H1 (cell line): Measurements from ENCODE around the gene ARHGAP42. TPM values are rescaled to one million over a fixed set of nuclear protein-coding genes. Genes with fewer than 3 reads are reported as not detected.
A peak's percentile ranks its signal among the peaks of the same experiment; 100 is the strongest.

Experiments used
- CTCF ChIA-PET: fragments of 300-600 bp; sonication (Branson Sonifier 250); formaldehyde crosslinking; loops from one replicate; lab custom pipeline; 2021; ENCODE audit not compliant: partially characterized antibody; lab: Charles Lee
- POLR2A ChIA-PET: fragments of 300-600 bp; sonication (Branson Sonifier 250); formaldehyde crosslinking; loops from one replicate; lab custom pipeline; 2021; ENCODE audit warnings: inconsistent platforms; ENCODE audit not compliant: partially characterized antibody; lab: Charles Lee
- DNase-seq, 2 experiments: peaks; one replicate each; pipeline versions ENCODE4 v3.0.0 to v3.0.0-alpha.2; 2010 to 2022; ENCODE audit warnings: low spot score in 2 of 2, low read depth in 1 of 2, mixed read lengths in 1 of 2
- FAIRE-seq: peaks from 2 replicates; lab custom pipeline; 2011; peaks lifted over from hg19 to GRCh38; lab: Jason Lieb, UNC
- H2AFZ ChIP-seq: 2 replicates; pipeline ENCODE4 v1.8.1; 2012; ENCODE audit warnings: low read length, inconsistent platforms
- H2AK5ac ChIP-seq: 2 replicates; pipeline ENCODE4 v1.6.1; 2013; ENCODE audit warnings: low read depth, low read length
- H2BK120ac ChIP-seq: replicated peaks from 2 replicates; pipeline ENCODE3; 2013; ENCODE audit warnings: low read depth, low read length, inconsistent platforms
- H2BK12ac ChIP-seq: 2 replicates; pipeline ENCODE4 v1.6.1; 2013; ENCODE audit warnings: low read depth, low read length
- H2BK15ac ChIP-seq: 2 replicates; pipeline ENCODE4 v1.6.1; 2013; ENCODE audit warnings: low read length
- H2BK20ac ChIP-seq: 2 replicates; pipeline ENCODE4 v1.6.1; 2013; ENCODE audit warnings: low read length
- H2BK5ac ChIP-seq: 2 replicates; pipeline ENCODE4 v1.6.1; 2013; ENCODE audit warnings: low read depth, low read length
- H3K14ac ChIP-seq: 2 replicates; pipeline ENCODE4 v1.6.1; 2013; ENCODE audit warnings: inconsistent platforms; ENCODE audit not compliant: insufficient read length
- H3K18ac ChIP-seq: 2 replicates; pipeline ENCODE4 v1.6.1; 2013; ENCODE audit warnings: low read length; ENCODE audit errors: extremely low read depth
- H3K23ac ChIP-seq: 2 replicates; pipeline ENCODE4 v1.6.1; 2013; ENCODE audit warnings: inconsistent platforms; ENCODE audit not compliant: insufficient read length
- H3K23me2 ChIP-seq: 2 replicates; pipeline ENCODE4 v1.6.1; 2013; ENCODE audit warnings: low read depth, low read length
- H3K27ac ChIP-seq: 2 replicates; pipeline ENCODE4 v1.6.1; 2011; ENCODE audit warnings: low read depth, low read length, inconsistent platforms
- H3K27me3 ChIP-seq, 4 experiments: replicated peaks in 1 of 4; 1 replicate in 1 of 4; 2 replicates in 3 of 4; pipeline versions ENCODE4 v1.6.1 to v1.8.1; 2011 to 2013; ENCODE audit warnings: low read length in 3 of 4, mild to moderate bottlenecking in 3 of 4, inconsistent platforms in 2 of 4, mixed read lengths in 2 of 4, moderate library complexity in 1 of 4; ENCODE audit not compliant: control insufficient read depth in 3 of 4, insufficient read depth in 3 of 4; ENCODE audit errors: extremely low read depth in 1 of 4
- H3K36me3 ChIP-seq, 4 experiments: 2 replicates each; pipeline versions ENCODE4 v1.6.1 to v1.8.1; 2011 to 2013; ENCODE audit warnings: mild to moderate bottlenecking in 4 of 4, low read length in 3 of 4, moderate library complexity in 2 of 4, control low read depth in 1 of 4, inconsistent platforms in 1 of 4; ENCODE audit not compliant: insufficient read depth in 4 of 4, control insufficient read depth in 2 of 4
- H3K4ac ChIP-seq: replicated peaks from 2 replicates; pipeline ENCODE3; 2013; ENCODE audit warnings: low read length, low read depth, mixed read lengths, inconsistent platforms; ENCODE audit not compliant: insufficient read length
- H3K4me1 ChIP-seq, 4 experiments: replicated peaks in 1 of 4; 1 replicate in 1 of 4; 2 replicates in 3 of 4; pipeline versions ENCODE4 v1.6.1 to v1.8.1; 2011 to 2013; ENCODE audit warnings: low read length in 3 of 4, inconsistent platforms in 2 of 4, mixed read lengths in 1 of 4; ENCODE audit not compliant: insufficient read depth in 4 of 4, control insufficient read depth in 3 of 4
- H3K4me2 ChIP-seq, 2 experiments: 2 replicates each; pipeline versions ENCODE4 v1.6.1 to v1.8.1; 2011 to 2013; ENCODE audit warnings: low read depth in 2 of 2, low read length in 2 of 2, control low read depth in 1 of 2, inconsistent platforms in 1 of 2, mild to moderate bottlenecking in 1 of 2; ENCODE audit not compliant: insufficient read depth in 1 of 2
- H3K4me3 ChIP-seq, 4 experiments: fragments of 200-600, 300-600 bp in 1 of 4; sonication (generic), shearing (Covaris generic), sonication (Bioruptor Twin) in 1 of 4; 2 replicates each; pipeline versions ENCODE4 v1.5.1 to v1.8.1; 2011 to 2016; ENCODE audit warnings: low read length in 4 of 4, low read depth in 3 of 4, control low read depth in 2 of 4, inconsistent platforms in 2 of 4, mild to moderate bottlenecking in 2 of 4, mixed read lengths in 1 of 4, moderate library complexity in 1 of 4; ENCODE audit not compliant: insufficient read depth in 2 of 4; ENCODE audit errors: extremely low read depth in 1 of 4
- H3K56ac ChIP-seq: replicated peaks from 2 replicates; pipeline ENCODE3; 2013; ENCODE audit warnings: low read depth, mild to moderate bottlenecking, mixed read lengths, low read length, inconsistent platforms; ENCODE audit not compliant: insufficient read length
- H3K79me1 ChIP-seq: 2 replicates; pipeline ENCODE4 v1.6.1; 2013; ENCODE audit warnings: low read depth, low read length, control low read depth
- H3K79me2 ChIP-seq, 2 experiments: 2 replicates each; pipeline versions ENCODE4 v1.6.1 to v1.8.1; 2012 to 2013; ENCODE audit warnings: low read length in 2 of 2, mild to moderate bottlenecking in 2 of 2, inconsistent platforms in 1 of 2; ENCODE audit not compliant: insufficient read depth in 2 of 2, control insufficient read depth in 1 of 2
- H3K9ac ChIP-seq, 4 experiments: replicated peaks in 1 of 4; 1 replicate in 1 of 4; 2 replicates in 3 of 4; pipeline versions ENCODE4 v1.6.1 to v1.8.1; 2011 to 2013; ENCODE audit warnings: low read depth in 3 of 4, low read length in 3 of 4, control low read depth in 2 of 4, mild to moderate bottlenecking in 2 of 4, moderate library complexity in 2 of 4, inconsistent platforms in 1 of 4; ENCODE audit errors: extremely low read depth in 1 of 4
- H3K9me3 ChIP-seq, 2 experiments: 2 replicates each; pipeline versions ENCODE4 v1.6.1 to v1.8.1; 2012 to 2013; ENCODE audit warnings: mild to moderate bottlenecking in 2 of 2, moderate library complexity in 2 of 2, control low read depth in 1 of 2, inconsistent platforms in 1 of 2, low read depth in 1 of 2, low read length in 1 of 2, mixed read lengths in 1 of 2; ENCODE audit not compliant: insufficient read depth in 2 of 2
- H4K20me1 ChIP-seq, 2 experiments: replicated peaks in 1 of 2; 2 replicates each; pipeline versions ENCODE3 to v1.8.1; 2011 to 2013; ENCODE audit warnings: inconsistent platforms in 2 of 2, low read length in 2 of 2, mild to moderate bottlenecking in 1 of 2; ENCODE audit not compliant: insufficient read depth in 2 of 2, control insufficient read depth in 1 of 2
- H4K5ac ChIP-seq: 2 replicates; pipeline ENCODE4 v1.6.1; 2013; ENCODE audit warnings: low read length, low read depth, mixed read lengths, inconsistent platforms; ENCODE audit not compliant: insufficient read length
- H4K8ac ChIP-seq: 2 replicates; pipeline ENCODE4 v1.8.0; 2013; ENCODE audit warnings: mild to moderate bottlenecking, moderate library complexity, low read length, inconsistent platforms; ENCODE audit not compliant: insufficient read depth; ENCODE audit errors: extremely low read depth
- H4K91ac ChIP-seq: replicated peaks from 2 replicates; pipeline ENCODE3; 2013; ENCODE audit warnings: low read length, mixed read lengths, inconsistent platforms; ENCODE audit not compliant: insufficient read length
- CREB1 ChIP-seq: IDR thresholded peaks from 2 replicates; pipeline ENCODE4 v1.6.1; 2012; ENCODE audit warnings: inconsistent platforms
- CTBP2 ChIP-seq: IDR thresholded peaks from 2 replicates; pipeline ENCODE4 v1.7.0; 2011; ENCODE audit warnings: borderline replicate concordance, mild to moderate bottlenecking, moderate library complexity, mixed read lengths, low read length; ENCODE audit not compliant: insufficient read depth, insufficient read length
- CTCF ChIP-seq, 3 experiments: IDR thresholded peaks; 1 replicate in 2 of 3; 2 replicates in 1 of 3; pipeline versions ENCODE4 v1.5.1 to v1.6.1; 2011; ENCODE audit warnings: low read length in 3 of 3, mild to moderate bottlenecking in 3 of 3, inconsistent platforms in 2 of 3, low read depth in 1 of 3, moderate library complexity in 1 of 3; ENCODE audit not compliant: insufficient read depth in 1 of 3; ENCODE audit errors: control extremely low read depth in 1 of 3
- EP300 ChIP-seq, 2 experiments: IDR thresholded peaks; 1 replicate in 1 of 2; 2 replicates in 1 of 2; pipeline ENCODE4 v1.6.1; 2011 to 2012; ENCODE audit warnings: low read depth in 2 of 2, low read length in 2 of 2, mild to moderate bottlenecking in 2 of 2, borderline replicate concordance in 1 of 2, inconsistent platforms in 1 of 2, moderate library complexity in 1 of 2
- FOSL1 ChIP-seq: IDR thresholded peaks from 2 replicates; pipeline ENCODE4 v1.6.1; 2011; ENCODE audit warnings: mild to moderate bottlenecking, low read depth, low read length, moderate library complexity; ENCODE audit not compliant: insufficient read depth
- HDAC6 ChIP-seq: IDR thresholded peaks from one replicate; pipeline ENCODE4 v1.7.1; 2012; ENCODE audit warnings: low read depth, mild to moderate bottlenecking, inconsistent platforms, low read length, moderate library complexity
- KDM1A ChIP-seq: fragments of 200-600, 300-600 bp; sonication (generic); IDR thresholded peaks from 2 replicates; pipeline ENCODE4 v1.7.1; 2016; ENCODE audit warnings: mild to moderate bottlenecking, low read length, borderline replicate concordance
- NRF1 ChIP-seq: IDR thresholded peaks from 2 replicates; pipeline ENCODE4 v1.6.1; 2011; ENCODE audit warnings: mild to moderate bottlenecking, low read depth, low read length, improper control_type of control experiment
- RAD21 ChIP-seq, 2 experiments: IDR thresholded peaks in 1 of 2; conservative IDR thresholded peaks in 1 of 2; 2 replicates each; pipeline ENCODE4 v1.6.1; 2011; ENCODE audit warnings: low read depth in 2 of 2, low read length in 2 of 2, improper control_type of control experiment in 1 of 2, inconsistent platforms in 1 of 2, mild to moderate bottlenecking in 1 of 2, moderate library complexity in 1 of 2
- SIRT6 ChIP-seq: IDR thresholded peaks from one replicate; pipeline ENCODE4 v1.7.1; 2012; ENCODE audit warnings: low read length, inconsistent platforms
- whole genome bisulfite sequencing, 2 experiments: shearing (Covaris generic) in 1 of 2; methylation state at CpG; one replicate each; pipeline versions ENCODE4 v1.1.6 to v1.1.7; 2013 to 2015; ENCODE audit warnings: low lambda C conversion rate in 2 of 2, mixed read lengths in 2 of 2, inconsistent platforms in 1 of 2, low coverage in 1 of 2, missing lambda C conversion rate in 1 of 2; ENCODE audit not compliant: insufficient replicate concordance in 2 of 2, insufficient coverage in 1 of 2, insufficient read length in 1 of 2; ENCODE audit errors: extremely low coverage in 1 of 2, missing lambda C conversion rate in 1 of 2; 5-methylcytosine and 5-hydroxymethylcytosine counted together
- polyA plus RNA-seq, 7 experiments: library from polyadenylated mRNA; depleted of rRNA in 3 of 7; stranded (reverse) in 5 of 7; unstranded in 2 of 7; fragments of >200 nt in 5 of 7; fragments of 200-250 nt in 2 of 7; gene quantifications; 1 replicate in 5 of 7; 2 replicates in 1 of 7; 4 replicates in 1 of 7; pipeline versions ENCODE4 v1.2.1 to v1.2.3, GENCODE V29; 2011 to 2013; ENCODE audit warnings: missing spikeins in 2 of 7, mixed read lengths in 2 of 7
- total RNA-seq: library from RNA; stranded (reverse); fragmentation: NEBNext Ultra II Directional; extraction: Animal tissue kit (Norgen Biotek cat#: 25700); gene quantifications from 2 replicates; pipeline ENCODE4 v1.2.1, GENCODE V29; 2021

Gene ARHGAP42
- total and polyA plus RNA-seq, 2 of the 8 experiments (the other 6 are each of a cell fraction or from before 2014, with no cell fraction given), result 22.2 to 33.5 TPM

GRCh38 chr11:100932474-100933100 is 245.5 kb downstream of the ARHGAP42 start:
- Histone ChIP-seq H3K14ac (no peak overlapping the region), H4K20me1 (peaks cover 1 to 2% of the 10 kb centered on the region in 2 experiments), H4K5ac (no peak overlapping the region), H3K56ac (no peak overlapping the region), H3K36me3 (peaks cover 0 to 8% (median 0%) of the 10 kb centered on the region in 4 experiments; a peak in 1 of 8 replicates), H2AK5ac (no peak overlapping the region), H3K23me2 (no peaks in the 10 kb centered on the region), H2BK12ac (no peak overlapping the region), H3K23ac (no peak overlapping the region), H3K4me3 (no peak overlapping the region), H3K79me2 (no peaks in the 10 kb centered on the region), H4K91ac (no peak overlapping the region), H3K4ac (no peak overlapping the region), H3K79me1 (no peaks in the 10 kb centered on the region), H2BK20ac (no peak overlapping the region), H3K4me1 (no peaks in the 10 kb centered on the region), H2BK5ac (no peak overlapping the region), H3K4me2 (no peak overlapping the region), H2BK120ac (no peak overlapping the region), H4K8ac (no peak overlapping the region), H2AFZ (no peak overlapping the region), H2BK15ac (no peak overlapping the region), H3K9ac (no peak overlapping the region), H3K9me3 (no peaks in the 10 kb centered on the region), H3K27ac (no peak overlapping the region), H3K18ac (no peak overlapping the region), H3K27me3 (no peaks in the 10 kb centered on the region)
- DNase-seq (no peak), FAIRE-seq (peak; percentile 82)
- ChIA-PET POLR2A (no interaction called here), CTCF (interaction anchor here (0.9 to 1.0 kb wide), 2 partner anchors 9 to 75 kb away, joined by 3 read pairs; no protein-coding TSS in a partner anchor)
- 62% methylated on average over 3 of the region's 3 CpGs; no CpG with 5 or more reads in 1 of the 2 experiments for WGBS, 2 experiments
- TF ChIP-seq EP300 (IDR thresholded peaks at IDR 0.05; ENCODE audit: borderline replicate concordance in 1 of 2, low read depth in 2 of 2, low read length in 2 of 2) (no peak), RAD21 (IDR thresholded peaks at IDR 0.05 in 1 of 2, conservative IDR thresholded peaks at IDR 0.05 in 1 of 2; ENCODE audit: low read depth in 2 of 2, low read length in 2 of 2) (peak; percentile 58 to 64), KDM1A (no peak), CREB1 (no peak), FOSL1 (no peak), SIRT6 (no peak), HDAC6 (no peak), CTCF (IDR thresholded peaks at IDR 0.05; ENCODE audit: control extremely low read depth in 1 of 3, insufficient read depth in 1 of 3, low read depth in 1 of 3, low read length in 3 of 3) (peak in 1 of 3 experiments; percentile 38; a peak in 1 of 4 replicates), CTBP2 (no peak), NRF1 (no peak)
